GM19351 (cell line): ENCODE results near the gene BICRA.
"Not testable (repeated sequence)": the region's sequence is repeated elsewhere in the genome, so short reads cannot be mapped to it uniquely, and the experiment has no call there.

Experiments used
- ATAC-seq: cut with Tn5 transposase; IDR thresholded peaks from one replicate; pipeline ENCODE4 v1.9.1; 2021; ENCODE audit warnings: mild to moderate bottlenecking, moderate library complexity; ENCODE audit not compliant: unreplicated experiment

BICRA gene

GRCh38 chr19:47608969-47609905 lies at the start of gene BICRA:
BICRA (plus strand) TSS chr19:47609134; CDS start chr19:47673575, 64,441 bp downstream.
- ATAC-seq: peak; percentile 41

- ATAC-seq: no peak
These were observed 47.9 kb upstream of the BICRA start for GRCh38 chr19:47560999-47561398.

GRCh38 chr19:47561440-47562057 lies 47.4 kb upstream of the BICRA start:
- ATAC-seq: no peak

- ATAC-seq: no peak
These were observed 44.9 kb upstream of the BICRA start for GRCh38 chr19:47564081-47564480.

GRCh38 chr19:47569331-47569730 lies 39.6 kb upstream of the BICRA start:
- no peak for ATAC-seq

- ATAC-seq: no peak
These were observed 36.3 kb upstream of the BICRA start for GRCh38 chr19:47572635-47573034.

- ATAC-seq: no peak
These were observed 35.6 kb upstream of the BICRA start, which contains the start of gene ZNF541 for GRCh38 chr19:47573071-47574026. ZNF541 (minus strand) TSS chr19:47573148; CDS start chr19:47555856, 17,292 bp downstream.

GRCh38 chr19:47580397-47580796 lies 28.5 kb upstream of the BICRA start:
- no peak for ATAC-seq

GRCh38 chr19:47581605-47582319 lies 27.2 kb upstream of the BICRA start:
- no peak for ATAC-seq

- no peak for ATAC-seq
These were observed 26.5 kb upstream of the BICRA start for GRCh38 chr19:47582320-47582909.

- ATAC-seq: not testable (repeated sequence)
These were observed 25.8 kb upstream of the BICRA start for GRCh38 chr19:47583161-47583560.

GRCh38 chr19:47587295-47587694 lies 21.6 kb upstream of the BICRA start:
- ATAC-seq: no peak

- ATAC-seq: no peak
These were observed 19.1 kb upstream of the BICRA start for GRCh38 chr19:47589824-47590223.

- no peak for ATAC-seq
These were observed 15.1 kb upstream of the BICRA start for GRCh38 chr19:47593860-47594259.

- ATAC-seq: no peak
These were observed 13.0 kb upstream of the BICRA start for GRCh38 chr19:47595944-47596343.

GRCh38 chr19:47598407-47599349 lies 10.3 kb upstream of the BICRA start:
- ATAC-seq: no peak

- not testable (repeated sequence) for ATAC-seq
These were observed 9.2 kb upstream of the BICRA start for GRCh38 chr19:47599671-47600245.
